GM18507 (cell line): ENCODE measurements around the gene IPO13.
A peak's percentile ranks its signal among the peaks of the same experiment; 100 is the strongest.

Source experiments
- DNase-seq: peaks from one replicate; pipeline ENCODE4 v3.0.0; 2011; ENCODE audit warnings: low read depth; ENCODE audit not compliant: insufficient read length; ENCODE audit errors: extremely low spot score
- FAIRE-seq: peaks from 2 replicates; lab custom pipeline; 2011; peaks lifted over from hg19 to GRCh38; lab: Jason Lieb, UNC

Gene IPO13

GRCh38 chr1:43969746-43970466 lies 23.2 kb downstream of the IPO13 start, which contains the start of gene DPH2:
DPH2 (plus strand) TSS chr1:43970010; CDS start chr1:43970176, 166 bp downstream.
- DNase-seq (peak; percentile 96), FAIRE-seq (peak; percentile 99)

- FAIRE-seq (no peak), DNase-seq (no peak)
These were observed 23.8 kb downstream of the IPO13 start for GRCh38 chr1:43970502-43970901.

- FAIRE-seq (no peak), DNase-seq (no peak)
These were observed 24.2 kb downstream of the IPO13 start for GRCh38 chr1:43970911-43971310.

- FAIRE-seq (no peak), DNase-seq (no peak)
These were observed 24.7 kb downstream of the IPO13 start for GRCh38 chr1:43971336-43971980.

GRCh38 chr1:43973981-43974442 lies 27.3 kb downstream of the IPO13 start:
- DNase-seq (no peak), FAIRE-seq (no peak)

- FAIRE-seq = peak; percentile 93
- peak; percentile 89 for DNase-seq
These were observed 27.9 kb downstream of the IPO13 start, which contains the start of gene ATP6V0B for GRCh38 chr1:43974443-43975248. ATP6V0B (plus strand) TSS chr1:43974960; CDS start chr1:43975041, 81 bp downstream.

- FAIRE-seq (peak; percentile 47), DNase-seq (no peak)
These were observed 28.7 kb downstream of the IPO13 start for GRCh38 chr1:43975249-43975961.

- no peak for FAIRE-seq
- no peak for DNase-seq
These were observed 29.3 kb downstream of the IPO13 start for GRCh38 chr1:43976045-43976444.

- FAIRE-seq (no peak), DNase-seq (no peak)
These were observed 30.1 kb downstream of the IPO13 start for GRCh38 chr1:43976890-43977289.

- DNase-seq (no peak), FAIRE-seq (no peak)
These were observed 30.9 kb downstream of the IPO13 start for GRCh38 chr1:43977376-43978263.

GRCh38 chr1:43978264-43978550 lies 31.5 kb downstream of the IPO13 start:
- no peak for FAIRE-seq
- no peak for DNase-seq

- peak; percentile 73 for DNase-seq
- no peak for FAIRE-seq
These were observed 32.0 kb downstream of the IPO13 start, which contains the start of gene B4GALT2 for GRCh38 chr1:43978551-43979260. B4GALT2 (plus strand) TSS chr1:43979210; CDS start chr1:43981161, 1,951 bp downstream.

GRCh38 chr1:43979261-43979527 lies 32.4 kb downstream of the IPO13 start:
- FAIRE-seq = no peak

GRCh38 chr1:43979528-43980254 lies 32.9 kb downstream of the IPO13 start:
- FAIRE-seq (peak; percentile 55), DNase-seq (no peak)

More at GRCh38 chr1:43979261-43979527, 32.4 kb downstream of the IPO13 start:
- no peak for DNase-seq

GRCh38 chr1:43980255-43981134 lies 33.7 kb downstream of the IPO13 start:
- DNase-seq (no peak), FAIRE-seq (no peak)

- FAIRE-seq = no peak
- no peak for DNase-seq
These were observed 34.4 kb downstream of the IPO13 start for GRCh38 chr1:43981135-43981491.

- DNase-seq (no peak), FAIRE-seq (no peak)
These were observed 34.9 kb downstream of the IPO13 start for GRCh38 chr1:43981636-43982035.
